Left lung (tissue), 10 donors: ENCODE measurements around the gene CLASRP. TPM values are rescaled to one million over a fixed set of nuclear protein-coding genes. Genes with fewer than 3 reads are reported as not detected.
"Not testable (repeated sequence)": the region's sequence is repeated elsewhere in the genome, so short reads cannot be mapped to it uniquely, and the experiment has no call there.

ENCODE experiments used
- ATAC-seq: fragments of 200-7000 bp; cut with Tn5 transposase; one replicate; pipeline ENCODE4 v1.9.1; 2020; ENCODE audit warnings: moderate library complexity
- DNase-seq, 4 donors: peaks; one replicate each; pipeline ENCODE4 v3.0.0-alpha.2; 2013 to 2020
- H3K27ac ChIP-seq, 2 donors: fragments of 200-600 bp; sonication (generic) in 1 of 2; one replicate each; pipeline versions ENCODE4 v1.5.0 to v1.8.0; 2020 to 2021
- H3K27me3 ChIP-seq, 2 donors: fragments of 200-600 bp; sonication (generic) in 1 of 2; one replicate each; pipeline versions ENCODE4 v1.5.0 to v1.8.0; 2020 to 2021
- H3K36me3 ChIP-seq, 2 donors: fragments of 200-600 bp; sonication (generic) in 1 of 2; one replicate each; pipeline versions ENCODE4 v1.5.0 to v1.8.0; 2020 to 2021
- H3K4me1 ChIP-seq, 2 donors: fragments of 200-600 bp; one replicate each; pipeline ENCODE4 v1.8.0; 2021
- H3K4me3 ChIP-seq, 2 donors: fragments of 200-600 bp; sonication (generic) in 1 of 2; one replicate each; pipeline versions ENCODE4 v1.5.0 to v1.8.0; 2020 to 2021; ENCODE audit warnings: mild to moderate bottlenecking in 1 of 2
- H3K9me3 ChIP-seq, 2 donors: fragments of 200-600 bp; sonication (generic) in 1 of 2; one replicate each; pipeline versions ENCODE4 v1.5.0 to v1.8.0; 2020 to 2021
- intact Hi-C, 2 donors: fragments of 100-400 bp; cut with DNase I; formaldehyde crosslinking; loops; one replicate each; pipeline versions ENCODE4 v1.11.2 to v1.14.2; 2022
- polyA plus RNA-seq, 6 donors: library from polyadenylated mRNA; unstranded; fragments of 120-200 nt; gene quantifications; one replicate each; pipeline ENCODE4 v1.2.1, GENCODE V29; 2013; ENCODE audit not compliant: insufficient read length in 6 of 6
- total RNA-seq, 2 donors: library from RNA; stranded (reverse); fragmentation: NEBNext Ultra II Directional; extraction: Animal tissue kit (Norgen Biotek cat#: 25700); gene quantifications; one replicate each; pipeline ENCODE4 v1.2.1, GENCODE V29; 2021
- TF ChIP-seq, protein P1 (sequence below), 2 donors: fragments of 200-600 bp; sonication (generic) in 1 of 2; IDR thresholded peaks; one replicate each; pipeline versions ENCODE4 v1.5.0 to v1.8.0; 2021; ENCODE audit warnings: antibody characterized with exemption in 2 of 2
- donor health status: DM: no; HTN: yes; CAD: no.
- donor health status: DM: no; HTN: no; CAD: no.

Gene CLASRP
- total and polyA plus RNA-seq, 8 donors: 62.9 to 95.3 (median 81.7) TPM

DNA sequence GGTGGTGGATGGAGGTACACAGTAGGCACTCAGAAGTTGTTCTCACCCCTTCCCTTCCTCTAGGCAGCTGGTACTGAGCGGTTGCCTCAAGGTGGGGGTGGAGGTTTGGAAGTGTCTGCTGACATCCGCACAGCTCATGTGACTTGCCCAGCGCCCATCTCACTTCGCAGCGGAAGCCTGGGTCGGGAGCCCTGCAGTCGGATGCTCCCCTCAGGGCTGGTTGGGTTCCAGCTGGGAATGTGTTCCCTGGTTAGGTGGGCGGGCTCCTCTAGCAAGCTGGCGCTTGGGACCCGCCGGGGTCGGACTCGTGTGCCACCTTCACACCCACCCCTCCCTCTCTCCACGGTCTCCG lies 64.3 kb downstream of the CLASRP start:
- intact Hi-C loops: no loop called here
- H3K27me3 ChIP-seq: no peaks in the 10 kb centered on the region
- no peaks in the 10 kb centered on the region for H3K36me3 ChIP-seq
- ATAC-seq: no peak
- H3K9me3 ChIP-seq: no peaks in the 10 kb centered on the region
- TF ChIP-seq, protein P1, sequence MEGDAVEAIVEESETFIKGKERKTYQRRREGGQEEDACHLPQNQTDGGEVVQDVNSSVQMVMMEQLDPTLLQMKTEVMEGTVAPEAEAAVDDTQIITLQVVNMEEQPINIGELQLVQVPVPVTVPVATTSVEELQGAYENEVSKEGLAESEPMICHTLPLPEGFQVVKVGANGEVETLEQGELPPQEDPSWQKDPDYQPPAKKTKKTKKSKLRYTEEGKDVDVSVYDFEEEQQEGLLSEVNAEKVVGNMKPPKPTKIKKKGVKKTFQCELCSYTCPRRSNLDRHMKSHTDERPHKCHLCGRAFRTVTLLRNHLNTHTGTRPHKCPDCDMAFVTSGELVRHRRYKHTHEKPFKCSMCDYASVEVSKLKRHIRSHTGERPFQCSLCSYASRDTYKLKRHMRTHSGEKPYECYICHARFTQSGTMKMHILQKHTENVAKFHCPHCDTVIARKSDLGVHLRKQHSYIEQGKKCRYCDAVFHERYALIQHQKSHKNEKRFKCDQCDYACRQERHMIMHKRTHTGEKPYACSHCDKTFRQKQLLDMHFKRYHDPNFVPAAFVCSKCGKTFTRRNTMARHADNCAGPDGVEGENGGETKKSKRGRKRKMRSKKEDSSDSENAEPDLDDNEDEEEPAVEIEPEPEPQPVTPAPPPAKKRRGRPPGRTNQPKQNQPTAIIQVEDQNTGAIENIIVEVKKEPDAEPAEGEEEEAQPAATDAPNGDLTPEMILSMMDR (IDR thresholded peaks at IDR 0.05): no peak
- H3K4me1 ChIP-seq: peaks cover 12 to 39% of the 10 kb centered on the region in 2 donors
- no peak for DNase-seq
- no peak overlapping the region for H3K27ac ChIP-seq
- no peak overlapping the region for H3K4me3 ChIP-seq

DNA sequence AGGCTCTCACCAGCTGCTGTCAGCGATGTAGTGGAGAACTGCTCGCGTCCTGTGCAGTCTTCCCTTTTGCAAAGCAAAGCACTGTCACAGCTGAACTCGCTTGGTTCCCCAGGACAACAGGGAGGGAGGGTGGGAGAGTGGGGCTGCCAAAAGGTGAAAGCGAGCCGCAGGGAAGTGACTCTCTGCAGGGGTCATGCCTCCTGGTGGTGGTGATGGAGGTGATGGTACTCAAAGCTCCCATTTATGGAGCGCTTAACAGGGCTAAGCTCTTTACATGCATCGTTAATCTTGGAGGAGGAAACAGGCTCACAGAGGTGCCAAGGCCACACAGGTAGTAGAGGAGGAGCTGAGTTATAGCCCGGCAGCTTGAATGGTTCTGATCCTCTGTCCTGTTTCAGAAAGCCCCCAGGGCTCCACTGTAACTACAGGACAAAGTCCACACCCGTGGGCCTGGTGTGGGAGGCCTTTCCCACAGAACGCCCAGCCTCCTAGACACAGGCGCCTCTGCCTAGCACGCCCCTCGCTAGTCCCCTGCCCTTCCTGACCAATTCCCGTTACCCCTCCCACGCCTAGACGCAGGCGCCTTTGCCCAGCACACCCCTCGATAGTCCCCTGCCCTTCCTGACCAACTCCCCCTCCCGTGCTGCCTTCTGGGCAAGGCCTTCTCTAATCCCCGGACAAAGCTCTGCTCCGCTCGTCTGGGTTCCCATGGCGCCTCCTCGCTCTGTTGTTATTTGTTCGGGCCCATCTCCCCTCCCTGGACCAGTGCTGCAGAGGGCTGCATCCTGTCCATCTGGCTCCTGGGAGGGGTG lies 64.9 kb downstream of the CLASRP start:
- DNase-seq (no peak), ATAC-seq (no peak)
- intact Hi-C loops: no loop called here
- Histone ChIP-seq H3K27me3 (no peaks in the 10 kb centered on the region), H3K27ac (no peak overlapping the region), H3K4me3 (no peak overlapping the region), H3K9me3 (no peaks in the 10 kb centered on the region), H3K4me1 (peaks cover 6 to 33% of the 10 kb centered on the region in 2 donors), H3K36me3 (no peaks in the 10 kb centered on the region)
- TF ChIP-seq, protein P1 (IDR thresholded peaks at IDR 0.05): no peak

DNA sequence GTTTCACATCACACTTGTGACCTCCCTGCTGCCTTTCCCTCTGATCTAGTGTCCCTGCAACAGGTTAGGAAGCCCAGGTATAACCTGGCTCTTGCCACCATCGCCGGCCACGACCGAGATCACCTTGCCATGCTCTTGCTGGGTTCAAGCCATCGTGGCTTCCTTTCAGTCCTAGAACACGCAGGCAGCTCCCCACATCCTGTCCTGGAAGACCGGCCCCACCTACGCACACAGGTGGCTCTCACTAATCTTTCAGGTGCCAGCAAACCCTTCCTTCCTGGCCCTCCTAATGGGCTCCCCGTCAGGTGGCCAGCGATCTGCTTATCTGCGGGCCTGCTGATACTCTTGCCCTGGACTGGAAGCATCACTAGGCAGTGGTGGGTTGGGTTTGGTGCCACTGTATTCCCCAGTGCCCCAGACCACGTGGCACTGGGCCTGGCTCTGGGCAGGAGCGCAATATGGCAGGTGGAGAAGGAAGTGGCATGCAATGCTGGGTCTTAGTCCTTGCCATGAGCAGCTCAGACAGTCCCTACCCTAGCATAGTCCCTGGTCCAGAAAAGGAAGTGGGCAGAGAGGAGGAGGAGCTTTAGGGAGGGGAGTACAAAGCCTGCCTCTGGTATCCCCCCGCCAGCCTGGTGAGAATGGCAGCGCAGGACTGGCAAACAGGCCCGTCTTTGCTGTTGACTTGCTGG lies 66.0 kb downstream of the CLASRP start:
- Histone ChIP-seq H3K36me3 (no peaks in the 10 kb centered on the region), H3K9me3 (no peaks in the 10 kb centered on the region), H3K27me3 (no peaks in the 10 kb centered on the region), H3K27ac (no peak overlapping the region), H3K4me1 (peaks cover 0 to 22% of the 10 kb centered on the region in 2 donors), H3K4me3 (no peak overlapping the region)
- DNase-seq (no peak), ATAC-seq (no peak)
- TF ChIP-seq, protein P1 (IDR thresholded peaks at IDR 0.05): no peak
- intact Hi-C loops: no loop called here

DNA sequence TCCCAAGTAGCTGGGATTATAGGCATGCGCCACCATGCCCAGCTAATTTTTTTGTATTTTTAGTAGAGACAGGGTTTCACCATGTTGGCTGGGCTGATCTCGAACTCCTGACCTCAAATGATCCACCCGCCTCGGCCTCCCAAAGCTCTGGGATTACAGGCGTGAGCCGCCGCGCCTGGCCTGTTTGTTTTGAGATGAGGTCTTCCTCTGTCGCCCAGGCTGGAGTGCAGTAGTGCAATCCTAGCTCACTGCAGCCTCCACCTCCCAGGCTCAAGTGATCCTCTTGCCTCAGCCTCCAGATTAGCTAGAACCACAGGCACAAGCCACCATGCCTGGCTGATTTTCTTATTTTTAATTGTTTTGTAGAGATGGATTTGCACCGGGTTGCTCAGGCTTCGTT lies 67.5 kb downstream of the CLASRP start:
- H3K9me3 ChIP-seq, ATAC-seq, intact Hi-C loops: not testable (repeated sequence)

DNA sequence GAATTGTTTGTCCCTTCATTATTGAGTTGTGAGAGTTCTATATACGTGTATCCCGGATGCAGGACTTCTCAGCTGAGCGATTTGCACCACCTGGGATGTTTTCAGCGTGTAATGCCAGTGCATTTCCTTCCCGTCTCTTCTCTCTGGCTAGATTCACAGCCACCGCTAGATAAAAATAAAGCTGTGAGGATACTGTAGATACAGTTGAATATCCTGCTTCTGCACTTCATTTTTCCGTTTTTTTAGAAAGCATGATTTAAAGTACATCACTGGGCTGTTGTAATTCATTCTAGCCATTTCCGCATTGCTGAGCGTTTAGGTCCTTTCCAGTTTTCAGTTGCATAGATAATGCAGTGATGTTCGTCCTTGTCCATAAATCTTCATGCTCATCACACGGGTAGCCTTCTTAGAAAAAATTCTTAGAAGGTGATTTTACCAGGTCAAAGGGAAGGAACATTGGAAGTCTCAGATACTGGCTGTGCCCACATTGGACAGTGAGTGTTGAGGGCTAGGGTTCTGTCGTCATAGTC lies 68.8 kb downstream of the CLASRP start:
- Histone ChIP-seq H3K9me3 (no peaks in the 10 kb centered on the region), H3K4me1 (peaks cover 0 to 35% of the 10 kb centered on the region in 2 donors), H3K4me3 (no peak overlapping the region), H3K27ac (no peak overlapping the region), H3K27me3 (no peaks in the 10 kb centered on the region), H3K36me3 (no peaks in the 10 kb centered on the region)
- no peak for ATAC-seq
- intact Hi-C loops: no loop called here
- TF ChIP-seq, protein P1 (IDR thresholded peaks at IDR 0.05): no peak
- DNase-seq: no peak

More for the DNA sequence above, 67.5 kb downstream of the CLASRP start:
- not testable (repeated sequence) for H3K4me3 ChIP-seq, H3K36me3 ChIP-seq, H3K27me3 ChIP-seq, DNase-seq, H3K27ac ChIP-seq
- H3K4me1 ChIP-seq: peaks cover 0 to 30% of the 10 kb centered on the region in 2 donors
